K562 (cell line): ENCODE measurements around the gene FRAT1. TPM values are rescaled to one million over a fixed set of nuclear protein-coding genes. Genes with fewer than 3 reads are reported as not detected.
A peak's percentile ranks its signal among the peaks of the same experiment; 100 is the strongest.

ENCODE experiments used
- ATAC-seq: fragments of 200-7000 bp; cut with Tn5 transposase; 3 replicates; pipeline ENCODE4 v1.9.1; 2020; ENCODE audit warnings: moderate library complexity
- BruUV-seq: library from RNA; stranded (reverse); fragments of 400-500 nt; replicated peaks from 2 replicates; lab custom pipeline; 2021; lab: Mats Ljungman, UMichigan
- CTCF ChIA-PET: fragments of 300-600 bp; formaldehyde crosslinking; extraction: SDS; loops from one replicate; lab custom pipeline; 2021; ENCODE audit warnings: low intra/inter-chr PET ratio; lab: Yijun Ruan, JAX
- POLR2A ChIA-PET: fragments of 300-600, 350-650 bp; sonication (Branson Sonifier 250); formaldehyde crosslinking; extraction: SDS; loops from one replicate; lab custom pipeline; 2021; ENCODE audit warnings: antibody characterized with exemption, inconsistent platforms; lab: Yijun Ruan, JAX
- DNase-seq, 4 experiments: peaks; one replicate each; pipeline versions ENCODE4 v3.0.0 to v3.0.0-alpha.2; 2011 to 2018; ENCODE audit warnings: low spot score in 3 of 4, mixed read lengths in 3 of 4; ENCODE audit errors: extremely low read depth in 1 of 4
- FAIRE-seq: peaks from 2 replicates; lab custom pipeline; 2011; peaks lifted over from hg19 to GRCh38; lab: Jason Lieb, UNC
- H2AFZ ChIP-seq: 2 replicates; pipeline ENCODE4 v1.6.0; 2011; ENCODE audit warnings: low read depth, low read length, control low read depth, inconsistent platforms
- H3K27ac ChIP-seq: fragments of 200-600 bp; 3 replicates; pipeline ENCODE4 v1.8.0; 2011; ENCODE audit warnings: low read depth, mild to moderate bottlenecking, control low read depth, inconsistent platforms, low read length, moderate library complexity, mixed read lengths; ENCODE audit errors: extremely low read depth
- H3K27me3 ChIP-seq, 2 experiments: fragments of 300-600 bp in 1 of 2; 2 replicates in 1 of 2; 3 replicates in 1 of 2; pipeline versions ENCODE4 v1.6.0 to v1.8.0; 2011; ENCODE audit warnings: inconsistent platforms in 2 of 2, low read length in 2 of 2, mild to moderate bottlenecking in 1 of 2, mixed read lengths in 1 of 2, moderate library complexity in 1 of 2; ENCODE audit not compliant: control insufficient read depth in 2 of 2, insufficient read depth in 2 of 2
- H3K36me3 ChIP-seq: fragments of 300-600 bp; 3 replicates; pipeline ENCODE4 v1.8.0; 2011; ENCODE audit warnings: mild to moderate bottlenecking, low read length, inconsistent platforms; ENCODE audit not compliant: control insufficient read depth, insufficient read depth
- H3K4me1 ChIP-seq, 2 experiments: fragments of 200-600 bp in 1 of 2; replicated peaks in 1 of 2; 2 replicates in 1 of 2; 3 replicates in 1 of 2; pipeline versions ENCODE4 v1.5.1 to v1.8.0; 2011; ENCODE audit warnings: inconsistent platforms in 2 of 2, low read length in 2 of 2, mild to moderate bottlenecking in 1 of 2, mixed read lengths in 1 of 2, moderate library complexity in 1 of 2; ENCODE audit not compliant: control insufficient read depth in 2 of 2, insufficient read depth in 2 of 2
- H3K4me2 ChIP-seq: 2 replicates; pipeline ENCODE4 v1.6.1; 2011; ENCODE audit warnings: low read length, control low read depth, inconsistent platforms, mixed read lengths; ENCODE audit not compliant: insufficient read depth
- H3K4me3 ChIP-seq: fragments of 200-600 bp; sonication (generic), shearing (Covaris generic); 2 replicates; pipeline ENCODE4 v1.5.1; 2016; ENCODE audit warnings: control low read depth, inconsistent platforms
- H3K79me2 ChIP-seq: fragments of 200-600 bp; 3 replicates; pipeline ENCODE4 v1.8.0; 2011; ENCODE audit warnings: low read length, inconsistent platforms; ENCODE audit not compliant: control insufficient read depth, insufficient read depth
- H3K9ac ChIP-seq, 2 experiments: 2 replicates each; pipeline versions ENCODE4 v1.6.0 to v1.6.1; 2011; ENCODE audit warnings: low read depth in 2 of 2, low read length in 2 of 2, control low read depth in 1 of 2, inconsistent platforms in 1 of 2, mild to moderate bottlenecking in 1 of 2, mixed read lengths in 1 of 2; ENCODE audit not compliant: insufficient read depth in 1 of 2
- H3K9me1 ChIP-seq: one replicate; pipeline ENCODE4 v1.6.0; 2011; ENCODE audit warnings: inconsistent platforms, mild to moderate bottlenecking, low read length, moderate library complexity; ENCODE audit not compliant: control insufficient read depth, insufficient read depth
- H3K9me3 ChIP-seq: replicated peaks from 2 replicates; pipeline ENCODE4 v1.5.1; 2011; ENCODE audit warnings: low read depth, low read length, inconsistent platforms; ENCODE audit not compliant: control insufficient read depth, insufficient read depth
- H4K20me1 ChIP-seq: replicated peaks from 2 replicates; pipeline ENCODE4 v1.6.1; 2011; ENCODE audit warnings: low read length, inconsistent platforms, mixed read lengths; ENCODE audit not compliant: control insufficient read depth, insufficient read depth
- ARID1B ChIP-seq: fragments of 450-650 bp; IDR thresholded peaks from 2 replicates; pipeline ENCODE4 v1.6.1; 2016; ENCODE audit warnings: antibody characterized with exemption, mild to moderate bottlenecking, inconsistent platforms
- BRCA1 ChIP-seq, 2 experiments: fragments of 450-650 bp in 1 of 2; sonication (generic) in 1 of 2; formaldehyde crosslinking in 1 of 2; IDR thresholded peaks; 2 replicates each; pipeline versions ENCODE4 v1.5.0 to v1.6.1; 2017 to 2020; ENCODE audit warnings: mild to moderate bottlenecking in 1 of 2, missing genetic modification reagents in 1 of 2
- CEBPB ChIP-seq: fragments of 450-650 bp; IDR thresholded peaks from 2 replicates; pipeline ENCODE4 v1.6.1; 2016; ENCODE audit warnings: missing genetic modification characterization, missing compliant biosample characterization
- CEBPG ChIP-seq, 3 experiments: fragments of 200-800 bp in 1 of 3; sonication (Bioruptor generic) in 1 of 3; sonication (generic) in 1 of 3; formaldehyde crosslinking in 1 of 3; IDR thresholded peaks in 2 of 3; conservative IDR thresholded peaks in 1 of 3; 2 replicates each; pipeline versions ENCODE4 v1.6.1 to v1.8.0; 2016 to 2022; ENCODE audit warnings: missing compliant biosample characterization in 2 of 3, missing genetic modification characterization in 2 of 3, mild to moderate bottlenecking in 1 of 3, missing genetic modification reagents in 1 of 3
- DDX20 ChIP-seq: fragments of 450-650 bp; IDR thresholded peaks from 2 replicates; pipeline ENCODE4 v1.6.1; 2016; ENCODE audit warnings: missing genetic modification characterization, low read depth, mild to moderate bottlenecking, missing compliant biosample characterization, moderate library complexity
- DPF2 ChIP-seq: fragments of 450-650 bp; IDR thresholded peaks from 2 replicates; pipeline ENCODE4 v1.6.1; 2016
- JUN ChIP-seq, 2 experiments: sonication (generic) in 1 of 2; formaldehyde crosslinking in 1 of 2; IDR thresholded peaks; 2 replicates each; pipeline versions ENCODE4 v1.6.1 to v1.8.0; 2012 to 2022; ENCODE audit warnings: borderline replicate concordance in 2 of 2, mild to moderate bottlenecking in 2 of 2, improper control_type of control experiment in 1 of 2, low read depth in 1 of 2, low read length in 1 of 2, missing genetic modification reagents in 1 of 2
- MCM3 ChIP-seq: fragments of 450-650 bp; IDR thresholded peaks from 2 replicates; pipeline ENCODE4 v1.6.1; 2016
- MEF2D ChIP-seq: conservative IDR thresholded peaks from 2 replicates; pipeline ENCODE4 v1.6.1; 2016; ENCODE audit warnings: low read depth, missing genetic modification characterization, missing compliant biosample characterization
- RERE ChIP-seq: sonication (generic); formaldehyde crosslinking; IDR thresholded peaks from 2 replicates; pipeline ENCODE4 v1.8.0; 2023; ENCODE audit warnings: missing genetic modification reagents, mild to moderate bottlenecking, borderline replicate concordance
- SMARCA4 ChIP-seq: fragments of 450-650 bp; IDR thresholded peaks from 2 replicates; pipeline ENCODE4 v1.6.1; 2016
- whole genome bisulfite sequencing: fragments of 100-300 bp; shearing (Covaris generic); methylation state at CpG from one replicate; pipeline ENCODE4 v1.1.6; 2016; ENCODE audit warnings: low coverage, mixed read lengths; ENCODE audit not compliant: insufficient coverage; ENCODE audit errors: missing lambda C conversion rate; 5-methylcytosine and 5-hydroxymethylcytosine counted together
- in situ Hi-C: fragments of 300-500 bp; cut with MboI; formaldehyde crosslinking; loops from 4 replicates; pipeline ENCODE4 v1.15.0; 2018; ENCODE audit warnings: inconsistent platforms, mixed read lengths
- intact Hi-C: fragments of 100-400 bp; cut with micrococcal nuclease; formaldehyde crosslinking; loops from 2 replicates; pipeline ENCODE4 v1.14.2; 2022
- polyA plus RNA-seq, 8 experiments: library from polyadenylated mRNA; depleted of rRNA in 4 of 8; stranded (reverse) in 5 of 8; unstranded in 3 of 8; fragments of >200 nt; fragmentation: Nextera tagmentation in 2 of 8; fragmentation: Illumina TruSeq in 1 of 8; extraction: Ambion mirVana in 2 of 8; extraction: Trizol in 1 of 8; gene quantifications; 2 replicates each; pipeline versions ENCODE4 v1.2.1 to v1.2.3, GENCODE V29; 2011 to 2014; ENCODE audit warnings: inconsistent platforms in 1 of 8, missing spikeins in 1 of 8
- total RNA-seq, 7 experiments: library from RNA; depleted of rRNA in 6 of 7; stranded (reverse); fragments of >200 nt in 6 of 7; fragmentation: Illumina TruSeq in 2 of 7; extraction: Trizol in 2 of 7; gene quantifications; 2 replicates each; pipeline versions ENCODE4 v1.2.1 to v1.2.3, GENCODE V29; 2011 to 2021; ENCODE audit warnings: low replicate concordance in 1 of 7
- TF ChIP-seq, protein P1 (sequence below), 2 experiments: fragments of 450-650 bp in 1 of 2; sonication (generic) in 1 of 2; formaldehyde crosslinking in 1 of 2; IDR thresholded peaks in 1 of 2; conservative IDR thresholded peaks in 1 of 2; 2 replicates each; pipeline versions ENCODE4 v1.6.1 to v1.8.1; 2016 to 2023; ENCODE audit warnings: mild to moderate bottlenecking in 2 of 2, moderate library complexity in 2 of 2, inconsistent platforms in 1 of 2, missing genetic modification reagents in 1 of 2

FRAT1 gene
- total and polyA plus RNA-seq, 9 of the 15 experiments (the other 6 are each of a cell fraction or from before 2014, with no cell fraction given) = 0.11 to 4.6 (median 1.4) TPM

DNA sequence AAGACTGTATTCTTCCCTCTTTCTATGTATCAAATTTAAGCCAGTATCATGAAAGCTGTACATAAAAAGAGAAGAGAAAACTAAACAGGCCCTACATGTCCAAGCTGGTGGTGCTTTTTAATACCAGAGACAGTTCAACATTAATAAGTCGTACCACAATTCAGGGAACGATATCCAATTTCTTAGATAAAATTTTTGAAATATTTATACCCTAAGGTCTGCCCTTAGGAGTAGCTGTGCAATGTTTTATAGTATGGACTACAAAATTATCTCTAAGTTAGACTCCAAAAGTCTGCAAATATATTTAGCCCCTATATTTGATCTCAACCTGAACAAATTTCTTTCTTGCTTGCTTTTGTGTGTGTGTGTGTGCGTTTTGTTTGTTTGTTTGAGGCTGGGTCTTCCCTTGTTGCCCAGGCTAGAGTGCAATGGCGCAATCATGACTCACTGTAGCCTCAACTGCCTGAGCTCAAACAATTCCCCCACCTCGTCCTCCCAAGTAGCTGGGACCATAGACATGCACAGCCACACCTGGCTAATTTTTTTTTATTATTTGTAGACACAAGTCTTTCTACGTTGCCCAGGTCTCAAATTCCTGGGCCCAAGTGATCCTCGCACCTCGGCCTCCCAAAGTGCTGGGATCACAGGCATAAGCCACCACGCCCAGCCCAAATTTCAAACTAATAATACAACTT lies 39.8 kb upstream of the FRAT1 start:
- no peaks in the 10 kb centered on the region for H4K20me1 ChIP-seq
- peak overlapping the region in 1 of 2 experiments; percentile 24; a peak in 1 of 4 replicates for H3K9ac ChIP-seq
- no peaks in the 10 kb centered on the region for H3K36me3 ChIP-seq
- POLR2A ChIA-PET = interaction anchor here (0.6 to 1.8 kb wide), 7 partner anchors 9 to 78 kb away, joined by 3 to 19 read pairs (median 3); partner anchors contain the start of gene FRAT1
- peaks cover 4 to 8% of the 10 kb centered on the region in 2 experiments; a peak in 4 of 5 replicates for H3K4me1 ChIP-seq
- intact Hi-C loops = loop anchor here (2.0 kb wide), 2 partner anchors 54 to 76 kb away; no protein-coding TSS in a partner anchor
- ATAC-seq (peak; percentile 64), FAIRE-seq (no peak), DNase-seq (peak in 1 of 4 experiments; percentile 38)
- no TSS peak for BruUV-seq
- H3K9me1 ChIP-seq = no peaks in the 10 kb centered on the region
- 57% methylated on average over 8 of the region's 9 CpGs for WGBS
- no peak overlapping the region for H3K4me3 ChIP-seq
- peaks cover 55% of the 10 kb centered on the region for H3K79me2 ChIP-seq
- in situ Hi-C loops = no loop called here
- no peak overlapping the region for H3K4me2 ChIP-seq
- H3K27ac ChIP-seq = peak overlapping the region; percentile 63; the same call in 2 of the 3 replicates
- no peaks in the 10 kb centered on the region for H3K9me3 ChIP-seq
- no peaks in the 10 kb centered on the region for H3K27me3 ChIP-seq
- CTCF ChIA-PET = interaction anchor here (0.6 to 1.2 kb wide), 5 partner anchors 11 to 788 kb away, joined by 3 to 4 read pairs (median 4); no protein-coding TSS in a partner anchor
- no peak overlapping the region for H2AFZ ChIP-seq
- TF ChIP-seq, protein P1, sequence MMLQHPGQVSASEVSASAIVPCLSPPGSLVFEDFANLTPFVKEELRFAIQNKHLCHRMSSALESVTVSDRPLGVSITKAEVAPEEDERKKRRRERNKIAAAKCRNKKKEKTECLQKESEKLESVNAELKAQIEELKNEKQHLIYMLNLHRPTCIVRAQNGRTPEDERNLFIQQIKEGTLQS (IDR thresholded peaks at IDR 0.05) = peak; percentile 88
- TF ChIP-seq, protein P1 (CRISPR knock-in tag; conservative IDR thresholded peaks at IDR 0.05) = no peak
- TF ChIP-seq BRCA1 (IDR thresholded peaks at IDR 0.05) (no peak), BRCA1 (CRISPR knock-in tag; IDR thresholded peaks at IDR 0.05) (no peak), DPF2 (peak; percentile 49), ARID1B (peak; percentile 47; the same call in 1 of the 2 replicates), CEBPB (tag) (peak; percentile 84), JUN (IDR thresholded peaks at IDR 0.05; ENCODE audit: borderline replicate concordance, low read depth, low read length) (0 out of 2 replicates have a peak, but pooled peaks have one; percentile 31), JUN (CRISPR knock-in tag; IDR thresholded peaks at IDR 0.05; ENCODE audit: borderline replicate concordance) (no peak), MCM3 (no peak), SMARCA4 (0 out of 2 replicates have a peak, but pooled peaks have one; percentile 30), CEBPG (CRISPR knock-in tag; IDR thresholded peaks at IDR 0.05) (peak; percentile 46; the same call in 1 of the 2 replicates), CEBPG (tag; conservative IDR thresholded peaks at IDR 0.05 in 1 of 2, IDR thresholded peaks at IDR 0.05 in 1 of 2) (peak in 1 of 2 experiments; percentile 32; a peak in 1 of 4 replicates), DDX20 (tag) (no peak), MEF2D (tag) (no peak), RERE (no peak)
